GM23248 (cell line): ENCODE data around the gene GPR42. TPM values are rescaled to one million over a fixed set of nuclear protein-coding genes. Genes with fewer than 3 reads are reported as not detected.

ENCODE experiments used
- DNase-seq: peaks from one replicate; pipeline ENCODE4 v3.0.0-alpha.2; 2015
- H2AFZ ChIP-seq: fragments of 200-600 bp; sonication (generic); 2 replicates; pipeline ENCODE4 v1.6.1; 2016; ENCODE audit warnings: antibody characterized with exemption
- H3F3A ChIP-seq: fragments of 200-600 bp; sonication (generic); 2 replicates; pipeline ENCODE4 v1.6.1; 2016; ENCODE audit warnings: mild to moderate bottlenecking, antibody characterized with exemption, mixed run types; ENCODE audit not compliant: insufficient read depth
- H3K27ac ChIP-seq: fragments of 200-600 bp; sonication (generic); 2 replicates; pipeline ENCODE4 v1.5.1; 2016; ENCODE audit warnings: mild to moderate bottlenecking
- H3K27me3 ChIP-seq: fragments of 200-600 bp; sonication (generic); replicated peaks from 2 replicates; pipeline ENCODE4 v1.6.1; 2016; ENCODE audit warnings: mild to moderate bottlenecking; ENCODE audit not compliant: insufficient read depth
- H3K36me3 ChIP-seq: fragments of 200-600 bp; sonication (generic); 2 replicates; pipeline ENCODE4 v1.6.1; 2016; ENCODE audit warnings: low read depth, mild to moderate bottlenecking
- H3K4me1 ChIP-seq: fragments of 200-600 bp; sonication (generic); 2 replicates; pipeline ENCODE4 v1.6.1; 2016; ENCODE audit warnings: mild to moderate bottlenecking; ENCODE audit not compliant: insufficient read depth
- H3K4me2 ChIP-seq: fragments of 200-600 bp; sonication (generic); one replicate; pipeline ENCODE4 v1.6.1; 2016; ENCODE audit warnings: mild to moderate bottlenecking; ENCODE audit not compliant: unreplicated experiment
- H3K4me3 ChIP-seq: fragments of 200-600 bp; sonication (generic); 2 replicates; pipeline ENCODE4 v1.5.1; 2016; ENCODE audit warnings: mild to moderate bottlenecking
- H3K79me2 ChIP-seq: fragments of 200-600 bp; sonication (generic); 2 replicates; pipeline ENCODE4 v1.6.1; 2016; ENCODE audit warnings: mild to moderate bottlenecking; ENCODE audit not compliant: insufficient read depth
- H3K9ac ChIP-seq: fragments of 200-600 bp; sonication (generic); 2 replicates; pipeline ENCODE4 v1.6.1; 2016; ENCODE audit warnings: mild to moderate bottlenecking
- H3K9me2 ChIP-seq: fragments of 200-600 bp; sonication (generic); 2 replicates; pipeline ENCODE4 v1.6.1; 2016; ENCODE audit warnings: mixed run types, mild to moderate bottlenecking, moderate library complexity; ENCODE audit not compliant: insufficient read depth
- H3K9me3 ChIP-seq: fragments of 200-600 bp; sonication (generic); one replicate; pipeline ENCODE4 v1.6.1; 2017; ENCODE audit warnings: low read depth
- H4K20me1 ChIP-seq: fragments of 200-600 bp; sonication (generic); 2 replicates; pipeline ENCODE4 v1.6.0; 2016; ENCODE audit not compliant: insufficient read depth
- EZH2 ChIP-seq: fragments of 200-600 bp; sonication (generic); IDR thresholded peaks from 2 replicates; pipeline ENCODE4 v1.6.1; 2018; ENCODE audit warnings: antibody characterized with exemption, mild to moderate bottlenecking; ENCODE audit not compliant: insufficient read depth, poor library complexity, severe bottlenecking
- EZH2phosphoT487 ChIP-seq: fragments of 200-600 bp; sonication (generic); IDR thresholded peaks from 2 replicates; pipeline ENCODE4 v1.6.1; 2018; ENCODE audit warnings: antibody characterized with exemption, moderate library complexity, mild to moderate bottlenecking, low read depth; ENCODE audit not compliant: insufficient read depth
- WGBS, 2 experiments: methylation state at CpG; one replicate each; pipeline ENCODE4 v1.1.6; 2015 to 2017; ENCODE audit warnings: low lambda C conversion rate in 2 of 2, low coverage in 1 of 2; ENCODE audit errors: missing lambda C conversion rate in 2 of 2; 5-methylcytosine and 5-hydroxymethylcytosine counted together
- in situ Hi-C: fragments of 300-500 bp; cut with MboI; formaldehyde crosslinking; loops from 2 replicates; pipeline ENCODE4 v1.15.0; 2020
- polyA plus RNA-seq: library from polyadenylated mRNA; unstranded; fragments of >200 nt; fragmentation: Nextera tagmentation; extraction: Ambion mirVana; gene quantifications from 2 replicates; pipeline ENCODE4 v1.2.1, GENCODE V29; 2016
- total RNA-seq: library from RNA; depleted of rRNA; stranded (reverse); fragments of >200 nt; shearing (Covaris generic); gene quantifications from 2 replicates; pipeline ENCODE4 v1.2.3, GENCODE V29; 2014

Gene GPR42
- total and polyA plus RNA-seq, 2 experiments from 2014 or later: not detected

- Histone ChIP-seq H3K9me2 (no peaks in the 10 kb centered on the region), H4K20me1 (no peaks in the 10 kb centered on the region), H3K9ac (no peak overlapping the region), H3K4me1 (no peaks in the 10 kb centered on the region), H2AFZ (no peak overlapping the region), H3K79me2 (no peaks in the 10 kb centered on the region), H3K9me3 (no peaks in the 10 kb centered on the region), H3K4me3 (no peak overlapping the region), H3K27me3 (peaks cover 11% of the 10 kb centered on the region), H3K4me2 (no peak overlapping the region), H3F3A (no peaks in the 10 kb centered on the region), H3K27ac (no peak overlapping the region), H3K36me3 (no peaks in the 10 kb centered on the region)
- in situ Hi-C loops: no loop called here
- 80 to 82% methylated on average over 10 of the region's 10 CpGs for WGBS, 2 experiments
- no peak for TF ChIP-seq EZH2
- no peak for TF ChIP-seq EZH2phosphoT487
- DNase-seq: no peak
Measured at GRCh38 chr19:35334144-35334753, 36.6 kb upstream of the GPR42 start.

DNA sequence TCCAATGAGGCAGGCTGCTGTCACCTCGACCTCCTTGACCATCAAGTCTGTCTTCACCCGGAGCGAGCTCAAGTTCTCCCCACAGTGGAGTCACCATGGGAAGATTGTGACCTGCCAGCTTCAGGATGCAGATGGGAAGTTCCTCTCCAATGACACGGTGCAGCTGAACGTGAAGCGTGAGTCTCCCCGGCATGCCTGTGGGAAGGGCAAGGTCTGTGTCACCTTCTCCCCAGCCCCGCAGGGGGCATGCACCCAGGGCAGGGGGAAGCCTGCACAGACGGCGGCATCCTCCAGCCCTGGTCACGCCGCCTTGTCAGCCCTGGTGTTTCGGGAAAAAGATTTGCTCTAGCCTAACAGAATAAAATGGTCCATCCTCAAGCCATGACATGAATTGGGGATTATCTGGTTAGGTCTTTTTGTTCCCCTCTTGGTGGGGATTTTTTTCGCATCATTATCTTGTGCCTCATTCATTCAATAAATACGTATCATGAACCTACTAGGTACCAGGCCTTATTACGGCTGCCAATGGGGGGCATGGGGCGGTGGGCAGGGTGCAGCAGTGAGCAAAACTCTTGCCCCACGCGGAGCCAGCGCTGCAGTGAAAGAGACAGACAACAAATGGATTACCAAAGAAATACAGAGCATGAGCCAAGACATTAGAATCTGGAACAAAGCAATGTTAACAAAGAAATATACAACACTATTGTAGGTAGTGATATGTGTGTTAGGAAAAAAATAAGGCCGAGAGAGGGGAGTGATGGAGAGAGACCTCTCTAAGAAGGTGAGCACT is 34.5 kb upstream of the GPR42 start:
- in situ Hi-C loops: no loop called here
- TF ChIP-seq EZH2: no peak
- no peak for TF ChIP-seq EZH2phosphoT487
- Histone ChIP-seq H3K4me3 (no peak overlapping the region), H3K4me1 (no peaks in the 10 kb centered on the region), H3K9me3 (no peaks in the 10 kb centered on the region), H2AFZ (no peak overlapping the region), H3K79me2 (no peaks in the 10 kb centered on the region), H3K27ac (no peak overlapping the region), H3K9ac (no peak overlapping the region), H3K4me2 (no peak overlapping the region), H3K36me3 (no peaks in the 10 kb centered on the region), H3K9me2 (no peaks in the 10 kb centered on the region), H3F3A (no peaks in the 10 kb centered on the region), H3K27me3 (peaks cover 5% of the 10 kb centered on the region; the same call in 1 of the 2 replicates), H4K20me1 (no peaks in the 10 kb centered on the region)
- DNase-seq: no peak
- 62 to 65% methylated on average over 21 of the region's 21 CpGs for WGBS, 2 experiments

- no peaks in the 10 kb centered on the region for H3K9me2 ChIP-seq
- no peak for DNase-seq
- in situ Hi-C loops: no loop called here
- 67 to 68% methylated on average over 22 to 25 of the region's 25 CpGs for WGBS, 2 experiments
- H2AFZ ChIP-seq: no peak overlapping the region
- no peaks in the 10 kb centered on the region for H3K36me3 ChIP-seq
- H3K4me1 ChIP-seq: no peaks in the 10 kb centered on the region
- H3K9me3 ChIP-seq: no peaks in the 10 kb centered on the region
- no peaks in the 10 kb centered on the region for H3K79me2 ChIP-seq
- H4K20me1 ChIP-seq: no peaks in the 10 kb centered on the region
- no peaks in the 10 kb centered on the region for H3F3A ChIP-seq
- TF ChIP-seq EZH2phosphoT487 (no peak), EZH2 (no peak)
- no peak overlapping the region for H3K27ac ChIP-seq
- no peak overlapping the region for H3K4me2 ChIP-seq
- H3K9ac ChIP-seq: no peak overlapping the region
- no peak overlapping the region for H3K4me3 ChIP-seq
- no peaks in the 10 kb centered on the region for H3K27me3 ChIP-seq
Measured at GRCh38 chr19:35337097-35337983, 33.5 kb upstream of the GPR42 start.

DNA sequence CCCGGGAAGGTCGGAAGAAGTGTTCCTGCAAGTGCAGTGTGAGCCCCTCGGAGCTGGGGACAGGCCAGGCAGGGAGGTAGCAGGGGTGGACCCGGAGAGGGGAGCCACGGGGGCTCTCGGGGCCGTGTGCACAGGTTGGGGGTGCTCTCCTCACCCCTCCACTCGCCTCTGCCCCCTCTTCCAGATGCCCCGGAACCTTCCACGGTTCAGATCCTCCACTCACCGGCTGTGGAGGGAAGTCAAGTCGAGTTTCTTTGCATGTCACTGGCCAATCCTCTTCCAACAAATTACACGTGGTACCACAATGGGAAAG is 32.9 kb upstream of the GPR42 start:
- Histone ChIP-seq H3K9ac (no peak overlapping the region), H3K9me3 (no peaks in the 10 kb centered on the region), H3F3A (no peaks in the 10 kb centered on the region), H3K4me3 (no peak overlapping the region), H3K9me2 (no peaks in the 10 kb centered on the region), H3K4me1 (no peaks in the 10 kb centered on the region), H2AFZ (no peak overlapping the region), H3K27me3 (no peaks in the 10 kb centered on the region), H3K4me2 (no peak overlapping the region), H3K27ac (no peak overlapping the region), H3K36me3 (no peaks in the 10 kb centered on the region), H4K20me1 (no peaks in the 10 kb centered on the region), H3K79me2 (no peaks in the 10 kb centered on the region)
- DNase-seq: no peak
- in situ Hi-C loops: no loop called here
- no peak for TF ChIP-seq EZH2
- no peak for TF ChIP-seq EZH2phosphoT487
- 57 to 72% methylated on average over 7 to 13 of the region's 13 CpGs for WGBS, 2 experiments
